HCT116 (cell line): ENCODE measurements around the gene KCNC1. TPM values are rescaled to one million over a fixed set of nuclear protein-coding genes. Genes with fewer than 3 reads are reported as not detected.

ENCODE experiments used
- ATAC-seq: fragments of 200-7000 bp; cut with Tn5 transposase; 2 replicates; pipeline ENCODE4 v1.9.1; 2020; ENCODE audit warnings: mild to moderate bottlenecking, moderate library complexity
- BruUV-seq: library from RNA; stranded (reverse); fragments of 400-500 nt; replicated peaks from 2 replicates; lab custom pipeline; 2021; lab: Mats Ljungman, UMichigan
- CTCF ChIA-PET: fragments of 300-600 bp; sonication (Branson Sonifier 250); formaldehyde crosslinking; loops from one replicate; lab custom pipeline; 2021; ENCODE audit warnings: antibody characterized with exemption; lab: Charles Lee
- POLR2A ChIA-PET: fragments of 300-600, 350-600 bp; sonication (Branson Sonifier 250); formaldehyde crosslinking; loops from one replicate; lab custom pipeline; 2021; ENCODE audit warnings: antibody characterized with exemption; lab: Charles Lee
- RAD21 ChIA-PET, 2 experiments: fragments of 300-600 bp; sonication (Branson Sonifier 250); formaldehyde crosslinking; loops; one replicate each; lab custom pipeline; 2023; ENCODE audit warnings: low total read pairs in 2 of 2; ENCODE audit not compliant: uncharacterized antibody in 2 of 2, unreplicated experiment in 2 of 2, low non-redundant PET in 1 of 2; lab: Charles Lee
- DNase-seq: peaks from one replicate; pipeline ENCODE4 v3.0.0-alpha.2; 2010; ENCODE audit warnings: low read depth, low spot score
- H2AFZ ChIP-seq: fragments of 200-600 bp; shearing (Covaris generic), sonication (generic); 2 replicates; pipeline ENCODE4 v1.6.1; 2017; ENCODE audit warnings: low read depth, mixed run types, mixed read lengths, antibody characterized with exemption, low read length; ENCODE audit not compliant: poor library complexity, severe bottlenecking
- H3K27ac ChIP-seq: 2 replicates; pipeline ENCODE4 v1.5.1; 2012; ENCODE audit warnings: low read depth, low read length
- H3K27me3 ChIP-seq: fragments of 200-600 bp; sonication (generic); 2 replicates; pipeline ENCODE4 v1.6.1; 2016; ENCODE audit warnings: mixed run types, low read length, mixed read lengths; ENCODE audit not compliant: insufficient read depth
- H3K36me3 ChIP-seq, 2 experiments: fragments of 200-500 bp in 1 of 2; fragments of 200-600 bp in 1 of 2; sonication (Bioruptor generic) in 1 of 2; sonication (generic) in 1 of 2; 2 replicates each; pipeline versions ENCODE4 v1.5.1 to v1.6.1; 2014 to 2016; ENCODE audit warnings: low read length in 2 of 2, inconsistent platforms in 1 of 2, mixed read lengths in 1 of 2, mixed run types in 1 of 2; ENCODE audit not compliant: insufficient read depth in 2 of 2, control insufficient read depth in 1 of 2
- H3K4me1 ChIP-seq, 2 experiments: fragments of 200-600 bp in 1 of 2; sonication (generic) in 1 of 2; 2 replicates each; pipeline versions ENCODE4 v1.5.1 to v1.6.1; 2012 to 2017; ENCODE audit warnings: low read length in 2 of 2, inconsistent platforms in 1 of 2, mild to moderate bottlenecking in 1 of 2, mixed read lengths in 1 of 2, mixed run types in 1 of 2, moderate library complexity in 1 of 2; ENCODE audit not compliant: insufficient read depth in 2 of 2, control insufficient read depth in 1 of 2
- H3K4me2 ChIP-seq: fragments of 200-600 bp; sonication (generic); 2 replicates; pipeline ENCODE4 v1.6.1; 2017; ENCODE audit warnings: mixed run types, low read length, mixed read lengths
- H3K4me3 ChIP-seq, 2 experiments: fragments of 200-600 bp in 1 of 2; sonication (generic) in 1 of 2; replicated peaks in 1 of 2; 2 replicates each; pipeline ENCODE4 v1.5.1; 2011 to 2016; ENCODE audit warnings: low read length in 2 of 2, control low read depth in 1 of 2, low read depth in 1 of 2, mild to moderate bottlenecking in 1 of 2, mixed read lengths in 1 of 2, mixed run types in 1 of 2
- H3K79me2 ChIP-seq: fragments of 200-600 bp; sonication (generic); 2 replicates; pipeline ENCODE4 v1.6.1; 2017; ENCODE audit warnings: mild to moderate bottlenecking, mixed run types, low read length, moderate library complexity, mixed read lengths; ENCODE audit not compliant: insufficient read depth
- H3K9ac ChIP-seq: fragments of 200-600 bp; sonication (generic); 2 replicates; pipeline ENCODE4 v1.6.1; 2016; ENCODE audit warnings: low read length, mixed read lengths
- H3K9me2 ChIP-seq: fragments of 200-600 bp; sonication (generic), shearing (Covaris generic); 2 replicates; pipeline ENCODE4 v1.6.1; 2017; ENCODE audit warnings: mixed run types, mild to moderate bottlenecking, moderate library complexity; ENCODE audit not compliant: insufficient read depth
- H3K9me3 ChIP-seq, 2 experiments: fragments of 200-500 bp in 1 of 2; fragments of 200-600 bp in 1 of 2; sonication (Bioruptor generic) in 1 of 2; sonication (generic) in 1 of 2; 2 replicates each; pipeline ENCODE4 v1.6.1; 2014 to 2017; ENCODE audit warnings: low read length in 2 of 2, mixed read lengths in 2 of 2, inconsistent platforms in 1 of 2, low read depth in 1 of 2, mild to moderate bottlenecking in 1 of 2, mixed run types in 1 of 2, moderate library complexity in 1 of 2; ENCODE audit not compliant: control insufficient read depth in 1 of 2, insufficient read depth in 1 of 2
- H4K20me1 ChIP-seq: fragments of 200-600 bp; sonication (generic), shearing (Covaris generic); 2 replicates; pipeline ENCODE4 v1.6.1; 2017; ENCODE audit warnings: mixed run types, mild to moderate bottlenecking, moderate library complexity; ENCODE audit not compliant: insufficient read depth
- CBX3 ChIP-seq: IDR thresholded peaks from 2 replicates; pipeline ENCODE4 v1.6.1; 2012; ENCODE audit warnings: low read depth
- CEBPB ChIP-seq: IDR thresholded peaks from 2 replicates; pipeline ENCODE4 v1.6.1; 2012; ENCODE audit warnings: low read depth
- EGR1 ChIP-seq: IDR thresholded peaks from 2 replicates; pipeline ENCODE4 v1.6.1; 2012; ENCODE audit warnings: low read depth
- EZH2 ChIP-seq: fragments of 200-600 bp; sonication (generic); IDR thresholded peaks from 2 replicates; pipeline ENCODE4 v1.6.1; 2017; ENCODE audit warnings: antibody characterized with exemption, mixed run types
- FOSL1 ChIP-seq: IDR thresholded peaks from 2 replicates; pipeline ENCODE4 v1.6.1; 2012; ENCODE audit warnings: low read depth
- POLR2A ChIP-seq: IDR thresholded peaks from 2 replicates; pipeline ENCODE4 v1.7.0; 2011; ENCODE audit warnings: borderline replicate concordance; ENCODE audit not compliant: insufficient read depth, insufficient read length; ENCODE audit errors: extremely low read depth
- RAD21 ChIP-seq: IDR thresholded peaks from 2 replicates; pipeline ENCODE4 v1.6.1; 2012; ENCODE audit warnings: low read depth, mild to moderate bottlenecking
- REST ChIP-seq: IDR thresholded peaks from 2 replicates; pipeline ENCODE4 v1.6.1; 2012; ENCODE audit warnings: low read depth
- SIN3A ChIP-seq: IDR thresholded peaks from 2 replicates; pipeline ENCODE4 v1.6.1; 2012; ENCODE audit warnings: low read depth
- SP1 ChIP-seq: IDR thresholded peaks from 2 replicates; pipeline ENCODE4 v1.6.1; 2012; ENCODE audit warnings: low read depth
- TCF7L2 ChIP-seq: IDR thresholded peaks from 2 replicates; pipeline ENCODE4 v1.7.0; 2011; ENCODE audit warnings: borderline replicate concordance, inconsistent platforms; ENCODE audit not compliant: insufficient read depth, insufficient read length; ENCODE audit errors: extremely low read depth
- YY1 ChIP-seq: IDR thresholded peaks from 2 replicates; pipeline ENCODE4 v1.6.1; 2011; ENCODE audit warnings: low read length, low read depth, moderate library complexity, mild to moderate bottlenecking; ENCODE audit not compliant: insufficient replicate concordance; ENCODE audit errors: extremely low read depth
- ZFX ChIP-seq: fragments of 450-650 bp; IDR thresholded peaks from 2 replicates; pipeline ENCODE4 v1.6.1; 2017
- ZNF274 ChIP-seq: fragments of 200-500 bp; sonication (Bioruptor generic); IDR thresholded peaks from 2 replicates; pipeline ENCODE4 v1.6.1; 2014; ENCODE audit warnings: mild to moderate bottlenecking, low read depth, low read length, inconsistent platforms
- intact Hi-C: fragments of 100-400 bp; cut with micrococcal nuclease; formaldehyde crosslinking; loops from 2 replicates; pipeline ENCODE4 v1.10.0; 2022
- total RNA-seq: library from RNA; stranded (reverse); gene quantifications from one replicate; pipeline ENCODE4 v1.2.1, GENCODE V29; 2021; ENCODE audit not compliant: unreplicated experiment
- TF ChIP-seq, protein P1 (sequence below): IDR thresholded peaks from 2 replicates; pipeline ENCODE4 v1.6.1; 2012

Gene KCNC1
- total RNA-seq, 1 experiment from 2014 or later, result 0.12 TPM

- ChIA-PET CTCF (no interaction called here), RAD21 (no interaction called here), POLR2A (no interaction called here)
- no TSS peak for BruUV-seq
- no peaks in the 10 kb centered on the region for H3K79me2 ChIP-seq
- DNase-seq (no peak), ATAC-seq (no peak)
- no peaks in the 10 kb centered on the region for H3K9me2 ChIP-seq
- intact Hi-C loops, result no loop called here
- TF ChIP-seq CEBPB (no peak), EGR1 (no peak), TCF7L2 (no peak), SIN3A (no peak), EZH2 (no peak), ZNF274 (no peak), FOSL1 (no peak), REST (no peak), YY1 (no peak), POLR2A (no peak), ZFX (no peak), CBX3 (no peak), RAD21 (no peak), SP1 (no peak)
- TF ChIP-seq, protein P1, sequence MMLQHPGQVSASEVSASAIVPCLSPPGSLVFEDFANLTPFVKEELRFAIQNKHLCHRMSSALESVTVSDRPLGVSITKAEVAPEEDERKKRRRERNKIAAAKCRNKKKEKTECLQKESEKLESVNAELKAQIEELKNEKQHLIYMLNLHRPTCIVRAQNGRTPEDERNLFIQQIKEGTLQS, result no peak
- H3K9ac ChIP-seq, result no peak overlapping the region
- no peaks in the 10 kb centered on the region for H3K36me3 ChIP-seq
- H3K27me3 ChIP-seq, result no peaks in the 10 kb centered on the region
- H4K20me1 ChIP-seq, result no peaks in the 10 kb centered on the region
- H3K4me3 ChIP-seq, result no peak overlapping the region
- peaks cover 0 to 6% of the 10 kb centered on the region in 2 experiments; a peak in 1 of 4 replicates for H3K4me1 ChIP-seq
- H3K4me2 ChIP-seq, result no peak overlapping the region
- no peaks in the 10 kb centered on the region for H3K9me3 ChIP-seq
- no peak overlapping the region for H3K27ac ChIP-seq
- H2AFZ ChIP-seq, result no peak overlapping the region
These were observed 38.8 kb upstream of the KCNC1 start for GRCh38 chr11:17695454-17696441.
